DOHH2 (cell line): ENCODE measurements around the gene ASGR1.

Experiments
- H3F3A ChIP-seq: fragments of 200-600 bp; sonication (generic), shearing (Covaris generic); 2 replicates; pipeline ENCODE4 v1.6.0; 2016; ENCODE audit warnings: antibody characterized with exemption, mild to moderate bottlenecking; ENCODE audit not compliant: control insufficient read depth, insufficient read depth
- H3K27ac ChIP-seq: fragments of 200-600 bp; sonication (generic); 2 replicates; pipeline ENCODE4 v1.5.1; 2014; ENCODE audit warnings: low read depth, mild to moderate bottlenecking, low read length, moderate library complexity
- H3K27me3 ChIP-seq: fragments of 200-600 bp; sonication (generic); 2 replicates; pipeline ENCODE4 v1.6.1; 2014; ENCODE audit warnings: mild to moderate bottlenecking, low read length, mixed read lengths; ENCODE audit not compliant: control insufficient read depth
- H3K36me3 ChIP-seq: fragments of 200-600 bp; sonication (generic); 2 replicates; pipeline ENCODE4 v1.6.1; 2014; ENCODE audit warnings: mild to moderate bottlenecking, low read length, moderate library complexity, mixed read lengths; ENCODE audit not compliant: control insufficient read depth
- H3K4me1 ChIP-seq: fragments of 200-600 bp; sonication (generic); 2 replicates; pipeline ENCODE4 v1.6.1; 2014; ENCODE audit warnings: mild to moderate bottlenecking, low read length, mixed read lengths; ENCODE audit not compliant: control insufficient read depth
- H3K4me2 ChIP-seq: fragments of 200-600 bp; sonication (generic); 2 replicates; pipeline ENCODE4 v1.6.0; 2014; ENCODE audit warnings: mild to moderate bottlenecking, low read length, moderate library complexity
- H3K4me3 ChIP-seq: fragments of 200-600 bp; sonication (generic); 2 replicates; pipeline ENCODE4 v1.5.1; 2014; ENCODE audit warnings: mild to moderate bottlenecking, low read length, mixed read lengths
- H3K79me2 ChIP-seq: fragments of 200-600 bp; sonication (generic); 2 replicates; pipeline ENCODE4 v1.6.1; 2014; ENCODE audit warnings: mild to moderate bottlenecking, low read length, mixed read lengths; ENCODE audit not compliant: control insufficient read depth
- H3K9me2 ChIP-seq: fragments of 200-600 bp; sonication (generic); replicated peaks from 2 replicates; pipeline ENCODE4 v1.6.1; 2014; ENCODE audit warnings: mild to moderate bottlenecking, low read length, mixed read lengths; ENCODE audit not compliant: control insufficient read depth
- H3K9me3 ChIP-seq: fragments of 200-600 bp; sonication (generic); 2 replicates; pipeline ENCODE4 v1.6.1; 2014; ENCODE audit warnings: antibody characterized with exemption, low read length, mixed read lengths; ENCODE audit not compliant: control insufficient read depth, insufficient read depth
- H4K20me1 ChIP-seq: fragments of 200-600 bp; sonication (generic); 2 replicates; pipeline ENCODE4 v1.6.0; 2014; ENCODE audit warnings: low read depth, mild to moderate bottlenecking, antibody characterized with exemption, low read length, moderate library complexity; ENCODE audit not compliant: control insufficient read depth, insufficient read depth
- EZH2phosphoT487 ChIP-seq: fragments of 200-600 bp; sonication (generic); IDR thresholded peaks from 2 replicates; pipeline ENCODE4 v1.6.1; 2017; ENCODE audit warnings: borderline replicate concordance, mild to moderate bottlenecking, antibody characterized with exemption, low read length, moderate library complexity, mixed read lengths
- TF ChIP-seq, protein P1 (sequence below): fragments of 200-600 bp; sonication (generic); IDR thresholded peaks from one replicate; pipeline ENCODE4 v1.5.1; 2014; ENCODE audit warnings: antibody characterized with exemption, mild to moderate bottlenecking, low read depth, low read length; ENCODE audit not compliant: poor library complexity, severe bottlenecking

Gene ASGR1

DNA sequence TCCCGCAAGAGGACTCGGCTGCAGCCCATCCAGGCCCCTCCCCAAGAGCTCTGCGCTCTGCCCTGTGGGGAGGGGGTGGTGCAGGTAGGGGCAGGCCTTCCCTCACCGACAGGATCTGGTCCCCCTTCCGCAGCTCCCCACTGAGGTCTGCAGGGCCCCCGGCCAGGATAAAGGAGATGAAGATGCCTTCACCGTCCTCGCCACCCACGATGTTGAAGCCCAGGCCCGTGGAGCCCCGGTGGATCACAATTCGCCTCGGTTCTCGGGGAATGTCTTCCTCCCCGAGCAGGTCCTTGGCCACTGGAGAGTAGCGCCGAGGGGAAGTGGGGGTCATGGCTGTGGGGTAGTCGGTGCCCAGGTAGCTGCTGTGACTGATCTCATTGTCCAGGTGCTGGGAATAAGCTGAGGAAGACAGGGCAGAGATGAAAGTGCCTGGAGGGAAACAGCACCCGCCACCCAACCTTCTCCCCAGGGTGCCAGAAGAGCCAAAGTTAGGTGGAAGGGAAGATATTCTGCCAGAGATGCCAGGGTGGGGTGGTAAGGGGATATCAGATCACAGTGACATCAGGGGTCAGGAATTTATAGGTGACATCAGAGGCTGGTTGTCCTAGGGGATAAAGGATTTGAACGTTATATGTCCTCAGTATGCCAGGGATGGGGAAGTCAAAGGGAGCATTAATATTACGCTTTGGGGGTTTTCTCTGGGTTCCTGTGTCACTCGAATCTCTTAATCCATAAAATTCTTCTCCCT is 17.7 kb upstream of the ASGR1 start:
- no peaks in the 10 kb centered on the region for H4K20me1 ChIP-seq
- H3K36me3 ChIP-seq = no peaks in the 10 kb centered on the region; the same call in 1 of the 2 replicates
- H3F3A ChIP-seq = no peaks in the 10 kb centered on the region
- no peak overlapping the region for H3K4me2 ChIP-seq
- no peaks in the 10 kb centered on the region for H3K9me2 ChIP-seq
- TF ChIP-seq EZH2phosphoT487 = no peak
- TF ChIP-seq, protein P1, sequence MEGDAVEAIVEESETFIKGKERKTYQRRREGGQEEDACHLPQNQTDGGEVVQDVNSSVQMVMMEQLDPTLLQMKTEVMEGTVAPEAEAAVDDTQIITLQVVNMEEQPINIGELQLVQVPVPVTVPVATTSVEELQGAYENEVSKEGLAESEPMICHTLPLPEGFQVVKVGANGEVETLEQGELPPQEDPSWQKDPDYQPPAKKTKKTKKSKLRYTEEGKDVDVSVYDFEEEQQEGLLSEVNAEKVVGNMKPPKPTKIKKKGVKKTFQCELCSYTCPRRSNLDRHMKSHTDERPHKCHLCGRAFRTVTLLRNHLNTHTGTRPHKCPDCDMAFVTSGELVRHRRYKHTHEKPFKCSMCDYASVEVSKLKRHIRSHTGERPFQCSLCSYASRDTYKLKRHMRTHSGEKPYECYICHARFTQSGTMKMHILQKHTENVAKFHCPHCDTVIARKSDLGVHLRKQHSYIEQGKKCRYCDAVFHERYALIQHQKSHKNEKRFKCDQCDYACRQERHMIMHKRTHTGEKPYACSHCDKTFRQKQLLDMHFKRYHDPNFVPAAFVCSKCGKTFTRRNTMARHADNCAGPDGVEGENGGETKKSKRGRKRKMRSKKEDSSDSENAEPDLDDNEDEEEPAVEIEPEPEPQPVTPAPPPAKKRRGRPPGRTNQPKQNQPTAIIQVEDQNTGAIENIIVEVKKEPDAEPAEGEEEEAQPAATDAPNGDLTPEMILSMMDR = no peak
- no peaks in the 10 kb centered on the region for H3K9me3 ChIP-seq
- no peaks in the 10 kb centered on the region for H3K27me3 ChIP-seq
- no peak overlapping the region for H3K4me3 ChIP-seq
- H3K79me2 ChIP-seq = no peaks in the 10 kb centered on the region
- H3K27ac ChIP-seq = no peak overlapping the region
- no peaks in the 10 kb centered on the region for H3K4me1 ChIP-seq

DNA sequence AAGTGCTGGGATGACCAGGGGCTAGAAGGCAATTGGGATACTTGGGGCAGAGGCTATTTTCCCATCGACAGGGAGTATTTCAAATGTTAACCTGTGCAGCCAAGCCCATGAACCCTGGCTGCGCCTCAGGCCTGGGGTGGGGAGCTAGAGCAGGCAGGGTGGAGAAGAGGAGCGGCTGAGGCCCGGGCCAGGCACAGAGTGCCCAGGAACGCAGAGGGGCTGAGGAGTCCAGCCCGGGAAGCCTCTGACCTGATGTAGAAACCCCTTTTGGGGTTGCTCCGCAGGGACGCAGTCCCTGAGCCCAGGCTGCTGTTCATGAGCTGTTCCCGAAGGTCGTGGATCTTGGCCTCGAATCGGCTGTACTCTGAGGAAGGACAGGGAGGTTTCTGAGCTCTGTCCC is 16.8 kb upstream of the ASGR1 start:
- no peaks in the 10 kb centered on the region for H3K79me2 ChIP-seq
- no peaks in the 10 kb centered on the region for H3K27me3 ChIP-seq
- no peak overlapping the region for H3K4me2 ChIP-seq
- H3K4me1 ChIP-seq = no peaks in the 10 kb centered on the region
- no peaks in the 10 kb centered on the region for H3K9me2 ChIP-seq
- no peaks in the 10 kb centered on the region for H3F3A ChIP-seq
- no peak overlapping the region for H3K4me3 ChIP-seq
- no peaks in the 10 kb centered on the region for H4K20me1 ChIP-seq
- no peaks in the 10 kb centered on the region for H3K9me3 ChIP-seq
- H3K27ac ChIP-seq = no peak overlapping the region
- H3K36me3 ChIP-seq = peaks cover 4% of the 10 kb centered on the region
- TF ChIP-seq, protein P1 = no peak
- TF ChIP-seq EZH2phosphoT487 = no peak

DNA sequence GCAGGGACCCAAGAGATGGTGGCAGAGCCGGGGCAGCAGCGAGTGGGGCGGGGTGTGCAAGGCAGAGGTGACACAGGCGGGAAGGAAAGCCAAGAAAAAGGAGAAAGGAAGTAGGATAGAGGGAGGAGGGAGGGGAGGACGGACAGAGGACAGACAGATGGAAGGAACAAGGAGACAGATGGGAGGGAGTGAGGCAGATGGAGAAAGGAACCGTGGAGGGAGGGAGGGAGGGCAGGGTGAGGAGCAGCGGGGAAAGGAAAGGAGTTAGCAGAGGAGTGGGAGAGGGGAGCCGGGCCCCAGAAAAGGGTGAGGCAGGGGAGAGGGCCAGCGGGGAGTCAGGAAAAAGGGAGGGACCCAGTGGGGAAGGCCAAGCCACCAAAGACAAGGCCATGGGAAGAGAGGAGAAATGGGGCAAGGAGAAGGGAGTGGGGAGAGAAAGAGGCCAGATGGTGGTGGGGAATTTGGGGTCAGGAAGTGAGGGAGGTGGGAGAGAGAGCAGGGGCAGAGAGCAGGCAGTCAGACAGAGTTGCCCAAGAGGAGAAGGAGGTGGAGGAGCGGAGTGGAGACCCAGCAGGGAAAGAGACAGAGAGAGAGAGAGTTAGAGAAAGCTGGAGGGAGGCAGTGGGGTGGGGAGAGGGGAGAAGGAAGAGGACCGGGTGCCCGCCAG is 13.2 kb upstream of the ASGR1 start:
- peaks cover 5% of the 10 kb centered on the region for H3K36me3 ChIP-seq
- H3K4me2 ChIP-seq = no peak overlapping the region
- H3K79me2 ChIP-seq = no peaks in the 10 kb centered on the region
- no peaks in the 10 kb centered on the region for H3F3A ChIP-seq
- no peak overlapping the region for H3K27ac ChIP-seq
- no peaks in the 10 kb centered on the region for H3K9me3 ChIP-seq
- no peaks in the 10 kb centered on the region for H3K4me1 ChIP-seq
- no peaks in the 10 kb centered on the region for H3K27me3 ChIP-seq
- H4K20me1 ChIP-seq = no peaks in the 10 kb centered on the region
- H3K4me3 ChIP-seq = no peak overlapping the region
- H3K9me2 ChIP-seq = no peaks in the 10 kb centered on the region
- TF ChIP-seq EZH2phosphoT487 = no peak
- TF ChIP-seq, protein P1 = no peak
